CD4-positive, alpha-beta T cell (primary cell): ENCODE measurements around the gene GALNT10. TPM values are rescaled to one million over a fixed set of nuclear protein-coding genes. Genes with fewer than 3 reads are reported as not detected.
A peak's percentile ranks its signal among the peaks of the same experiment; 100 is the strongest.

Source experiments
- ATAC-seq: fragments of 200-7000 bp; cut with Tn5 transposase; one replicate; pipeline ENCODE4 v1.10.0; 2022; ENCODE audit warnings: mild to moderate bottlenecking; ENCODE audit not compliant: poor library complexity
- CTCF ChIA-PET: fragments of 350-600 bp; sonication (Branson Sonifier 250); formaldehyde crosslinking; loops from one replicate; lab custom pipeline; 2021; ENCODE audit warnings: antibody characterized with exemption, inconsistent platforms; lab: Charles Lee
- POLR2A ChIA-PET: fragments of 350-600 bp; sonication (Branson Sonifier 250); formaldehyde crosslinking; loops from one replicate; lab custom pipeline; 2021; ENCODE audit warnings: antibody characterized with exemption, inconsistent platforms; lab: Charles Lee
- DNase-seq, 14 experiments: peaks; one replicate each; pipeline ENCODE4 v3.0.0-alpha.2; 2013 to 2020; ENCODE audit warnings: mixed read lengths in 2 of 14
- H3K27ac ChIP-seq, 2 donors: one replicate each; pipeline versions ENCODE4 v1.5.1 to v1.7.0; 2013; ENCODE audit warnings: low read length in 2 of 2, low read depth in 1 of 2, mild to moderate bottlenecking in 1 of 2
- H3K27me3 ChIP-seq, 2 experiments: 1 replicate in 1 of 2; 2 replicates in 1 of 2; pipeline versions ENCODE4 v1.6.1 to v1.7.0; 2013; ENCODE audit warnings: low read length in 2 of 2, control low read depth in 1 of 2, mild to moderate bottlenecking in 1 of 2, moderate library complexity in 1 of 2; ENCODE audit not compliant: insufficient read depth in 2 of 2, control insufficient read depth in 1 of 2
- H3K36me3 ChIP-seq: one replicate; pipeline ENCODE4 v1.6.1; 2013; ENCODE audit warnings: low read length, control low read depth; ENCODE audit not compliant: insufficient read depth
- H3K4me1 ChIP-seq: one replicate; pipeline ENCODE4 v1.6.1; 2013; ENCODE audit warnings: low read length, control low read depth; ENCODE audit not compliant: insufficient read depth
- H3K4me3 ChIP-seq: one replicate; pipeline ENCODE4 v1.5.1; 2013; ENCODE audit warnings: mild to moderate bottlenecking, low read length, moderate library complexity
- H3K9me3 ChIP-seq, 2 experiments: 1 replicate in 1 of 2; 2 replicates in 1 of 2; pipeline versions ENCODE4 v1.6.1 to v1.7.0; 2013; ENCODE audit warnings: low read length in 2 of 2, mild to moderate bottlenecking in 2 of 2, control low read depth in 1 of 2, moderate library complexity in 1 of 2; ENCODE audit not compliant: control insufficient read depth in 1 of 2, insufficient read depth in 1 of 2
- H3K27ac Mint-ChIP-seq: one replicate; pipeline ENCODE4 v1.8.0; 2020; ENCODE audit warnings: mixed read lengths
- H3K27me3 Mint-ChIP-seq: one replicate; pipeline ENCODE4 v1.8.0; 2021; ENCODE audit warnings: mixed read lengths
- H3K36me3 Mint-ChIP-seq: one replicate; pipeline ENCODE4 v1.8.0; 2021; ENCODE audit warnings: low read depth, mixed read lengths
- H3K4me1 Mint-ChIP-seq: one replicate; pipeline ENCODE4 v1.8.0; 2021; ENCODE audit warnings: low read depth, mixed read lengths
- H3K4me3 Mint-ChIP-seq: one replicate; pipeline ENCODE4 v1.8.0; 2020; ENCODE audit warnings: mild to moderate bottlenecking, mixed read lengths
- H3K9me3 Mint-ChIP-seq: one replicate; pipeline ENCODE4 v1.8.0; 2020; ENCODE audit warnings: mixed read lengths
- CTCF ChIP-seq: fragments of 200-600 bp; IDR thresholded peaks from one replicate; pipeline ENCODE4 v1.8.0; 2022; ENCODE audit warnings: antibody characterized with exemption, mild to moderate bottlenecking
- intact Hi-C, 2 experiments: fragments of 100-400 bp; cut with DNase I in 1 of 2; cut with micrococcal nuclease in 1 of 2; formaldehyde crosslinking; loops; one replicate each; pipeline versions ENCODE4 v1.15.1 to v1.9.0; 2023 to 2025; cut with DNase I, micrococcal nuclease
- total RNA-seq, 174 experiments: library from RNA in 2 of 174; stranded (reverse) in 2 of 174; gene quantifications; one replicate each; pipeline ENCODE4 v1.2.3 and lab custom pipeline; 2021 to 2026

The GALNT10 gene
- total RNA-seq, 2 experiments from 2014 or later: 21.7 to 23.0 TPM

DNA sequence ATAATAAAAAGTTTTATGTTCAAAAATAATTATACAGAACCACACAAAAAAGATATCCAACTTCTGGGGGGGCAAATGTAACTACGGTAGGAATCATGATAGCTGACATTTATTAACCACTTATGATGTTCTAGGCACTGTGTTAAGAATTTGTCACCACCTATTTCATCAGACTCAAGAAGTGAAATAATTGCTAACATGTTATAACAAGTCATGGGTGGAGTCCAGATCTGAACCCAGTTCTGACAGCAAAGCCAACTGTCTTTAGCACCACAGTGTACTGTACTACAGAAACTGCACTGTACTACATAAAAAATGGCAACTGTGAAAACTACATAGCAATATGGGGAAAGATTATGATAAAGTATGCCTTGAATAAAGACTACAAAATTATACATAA lies 252.3 kb downstream of the GALNT10 start:
- Histone ChIP-seq H3K9me3 (no peaks in the 10 kb centered on the region), H3K27ac (no peak overlapping the region), H3K36me3 (peaks cover 45% of the 10 kb centered on the region), H3K4me3 (no peak overlapping the region), H3K27me3 (no peaks in the 10 kb centered on the region), H3K4me1 (peaks cover 20% of the 10 kb centered on the region)
- no peak for TF ChIP-seq CTCF
- ATAC-seq (no peak), DNase-seq (no peak)
- Mint-ChIP-seq H3K27me3 (no peaks in the 10 kb centered on the region), H3K4me3 (peak overlapping the region; percentile 51), H3K9me3 (no peaks in the 10 kb centered on the region), H3K4me1 (peaks cover 42% of the 10 kb centered on the region), H3K36me3 (peaks cover 72% of the 10 kb centered on the region), H3K27ac (no peak overlapping the region)
- ChIA-PET POLR2A (no interaction called here), CTCF (interaction anchor here (1.2 kb wide), 1 partner anchor 370 kb away, joined by 3 read pairs; no protein-coding TSS in a partner anchor)
- intact Hi-C loops: loop anchor here in 1 of 2 experiments (10.0 kb wide), 2 partner anchors 258 to 412 kb away; partner anchors contain the start of genes CNOT8 and FAXDC2

- Mint-ChIP-seq H3K27ac (peak overlapping the region; percentile 89), H3K4me1 (peaks cover 61% of the 10 kb centered on the region), H3K27me3 (no peaks in the 10 kb centered on the region), H3K9me3 (no peaks in the 10 kb centered on the region), H3K36me3 (peaks cover 62% of the 10 kb centered on the region), H3K4me3 (peak overlapping the region; percentile 97)
- POLR2A ChIA-PET: interaction anchor here (1.0 kb wide), 1 partner anchor 255 kb away, joined by 6 read pairs; the partner anchor contains the start of gene GALNT10
- DNase-seq: peak in 6 of 14 experiments; percentile 1 to 39 (median 12)
- Histone ChIP-seq H3K27me3 (no peaks in the 10 kb centered on the region), H3K4me3 (peak overlapping the region; percentile 79), H3K9me3 (no peaks in the 10 kb centered on the region), H3K36me3 (peaks cover 26% of the 10 kb centered on the region), H3K4me1 (peaks cover 38% of the 10 kb centered on the region), H3K27ac (peak overlapping the region in 1 of 2 donors; percentile 73)
- TF ChIP-seq CTCF: no peak
- intact Hi-C loops: loop anchor here (2.0 to 10.0 kb wide), 7 partner anchors 252 to 493 kb away; partner anchors contain the start of genes CNOT8 (in 2 of the 2), FAM114A2 (in 1 of the 2), FAXDC2 (in 1 of the 2) and GALNT10 (in 1 of the 2)
- ATAC-seq: no peak
- CTCF ChIA-PET: no interaction called here
These were observed 254.3 kb downstream of the GALNT10 start for GRCh38 chr5:154444556-154445421.

DNA sequence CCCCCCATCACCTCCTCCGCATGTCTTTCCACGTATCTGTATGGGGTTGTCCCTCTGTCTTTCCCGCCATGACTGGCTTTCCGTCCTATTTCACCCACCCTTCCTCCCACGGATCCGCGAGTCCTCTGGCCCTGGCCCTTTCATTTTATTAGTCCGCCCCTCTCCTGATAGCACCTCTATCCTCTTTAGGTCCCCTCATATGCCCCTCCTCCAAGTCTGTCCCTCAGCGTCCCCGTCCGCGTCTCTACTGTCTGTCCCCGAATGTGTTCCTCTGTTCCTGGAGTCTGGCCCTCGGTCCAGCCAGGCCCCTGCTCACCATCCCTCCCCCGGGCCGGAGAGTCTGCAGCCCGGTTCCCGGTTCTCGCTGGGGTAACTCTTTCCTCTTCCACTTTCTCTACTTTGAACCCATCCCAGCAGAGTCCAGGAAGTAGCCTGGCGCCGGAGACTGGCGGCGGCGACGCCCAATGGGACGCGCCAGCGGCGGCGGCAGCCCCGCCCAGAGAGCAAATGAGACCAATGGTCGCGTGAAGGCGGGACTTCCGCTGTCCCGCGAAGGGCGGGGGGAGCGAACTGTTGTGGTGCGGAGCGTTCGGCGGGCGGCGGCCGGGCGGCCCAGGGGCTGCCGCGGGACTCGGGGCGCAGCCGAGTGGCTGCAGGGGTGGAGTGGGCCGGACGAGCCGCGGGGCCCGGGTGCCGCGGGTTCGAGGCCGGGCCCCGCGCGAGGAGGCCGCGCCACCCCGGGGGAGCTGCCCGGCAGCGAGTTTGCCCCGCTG lies 255.1 kb downstream of the GALNT10 start, which contains the start of gene SAP30L:
SAP30L (plus strand) TSS at position 576 of the 773 bp plus-strand sequence. CDS start 608 bp downstream, outside the sequence.
- ATAC-seq (peak; percentile 94), DNase-seq (peak; percentile 90 to 97 (median 94))
- H3K9me3 Mint-ChIP-seq: no peaks in the 10 kb centered on the region
- Histone ChIP-seq H3K4me1 (peaks cover 38% of the 10 kb centered on the region), H3K27me3 (no peaks in the 10 kb centered on the region), H3K4me3 (peak within 1 kb of the TSS; percentile 79), H3K9me3 (no peaks in the 10 kb centered on the region), H3K27ac (peak within 1 kb of the TSS; percentile 42 to 73), H3K36me3 (peaks cover 24% of the 10 kb centered on the region)
- peak within 1 kb of the TSS; percentile 97 for H3K4me3 Mint-ChIP-seq
- POLR2A ChIA-PET: interaction anchor here (1.0 to 1.6 kb wide), 2 partner anchors 255 to 407 kb away, joined by 3 to 6 read pairs; partner anchors contain the start of genes FAM114A2, GALNT10 and MFAP3
- TF ChIP-seq CTCF: no peak
- H3K27me3 Mint-ChIP-seq: no peaks in the 10 kb centered on the region
- H3K36me3 Mint-ChIP-seq: peaks cover 63% of the 10 kb centered on the region
- intact Hi-C loops: loop anchor here (2.0 to 10.0 kb wide), 7 partner anchors 253 to 492 kb away; partner anchors contain the start of genes CNOT8 (in 2 of the 2), FAM114A2 (in 1 of the 2), FAXDC2 (in 1 of the 2) and GALNT10 (in 1 of the 2)
- CTCF ChIA-PET: no interaction called here
- peaks cover 69% of the 10 kb centered on the region for H3K4me1 Mint-ChIP-seq
- H3K27ac Mint-ChIP-seq: peak within 1 kb of the TSS; percentile 89
